DOHH2 (cell line): ENCODE results near the gene LBH.

Experiments
- H3F3A ChIP-seq: fragments of 200-600 bp; sonication (generic), shearing (Covaris generic); 2 replicates; pipeline ENCODE4 v1.6.0; 2016; ENCODE audit warnings: antibody characterized with exemption, mild to moderate bottlenecking; ENCODE audit not compliant: control insufficient read depth, insufficient read depth
- H3K27ac ChIP-seq: fragments of 200-600 bp; sonication (generic); 2 replicates; pipeline ENCODE4 v1.5.1; 2014; ENCODE audit warnings: low read depth, mild to moderate bottlenecking, low read length, moderate library complexity
- H3K27me3 ChIP-seq: fragments of 200-600 bp; sonication (generic); 2 replicates; pipeline ENCODE4 v1.6.1; 2014; ENCODE audit warnings: mild to moderate bottlenecking, low read length, mixed read lengths; ENCODE audit not compliant: control insufficient read depth
- H3K36me3 ChIP-seq: fragments of 200-600 bp; sonication (generic); 2 replicates; pipeline ENCODE4 v1.6.1; 2014; ENCODE audit warnings: mild to moderate bottlenecking, low read length, moderate library complexity, mixed read lengths; ENCODE audit not compliant: control insufficient read depth
- H3K4me1 ChIP-seq: fragments of 200-600 bp; sonication (generic); 2 replicates; pipeline ENCODE4 v1.6.1; 2014; ENCODE audit warnings: mild to moderate bottlenecking, low read length, mixed read lengths; ENCODE audit not compliant: control insufficient read depth
- H3K4me2 ChIP-seq: fragments of 200-600 bp; sonication (generic); 2 replicates; pipeline ENCODE4 v1.6.0; 2014; ENCODE audit warnings: mild to moderate bottlenecking, low read length, moderate library complexity
- H3K4me3 ChIP-seq: fragments of 200-600 bp; sonication (generic); 2 replicates; pipeline ENCODE4 v1.5.1; 2014; ENCODE audit warnings: mild to moderate bottlenecking, low read length, mixed read lengths
- H3K79me2 ChIP-seq: fragments of 200-600 bp; sonication (generic); 2 replicates; pipeline ENCODE4 v1.6.1; 2014; ENCODE audit warnings: mild to moderate bottlenecking, low read length, mixed read lengths; ENCODE audit not compliant: control insufficient read depth
- H3K9me2 ChIP-seq: fragments of 200-600 bp; sonication (generic); replicated peaks from 2 replicates; pipeline ENCODE4 v1.6.1; 2014; ENCODE audit warnings: mild to moderate bottlenecking, low read length, mixed read lengths; ENCODE audit not compliant: control insufficient read depth
- H3K9me3 ChIP-seq: fragments of 200-600 bp; sonication (generic); 2 replicates; pipeline ENCODE4 v1.6.1; 2014; ENCODE audit warnings: antibody characterized with exemption, low read length, mixed read lengths; ENCODE audit not compliant: control insufficient read depth, insufficient read depth
- H4K20me1 ChIP-seq: fragments of 200-600 bp; sonication (generic); 2 replicates; pipeline ENCODE4 v1.6.0; 2014; ENCODE audit warnings: low read depth, mild to moderate bottlenecking, antibody characterized with exemption, low read length, moderate library complexity; ENCODE audit not compliant: control insufficient read depth, insufficient read depth
- CTCF ChIP-seq: fragments of 200-600 bp; sonication (generic); IDR thresholded peaks from one replicate; pipeline ENCODE4 v1.5.1; 2014; ENCODE audit warnings: antibody characterized with exemption, mild to moderate bottlenecking, low read depth, low read length; ENCODE audit not compliant: poor library complexity, severe bottlenecking
- EZH2phosphoT487 ChIP-seq: fragments of 200-600 bp; sonication (generic); IDR thresholded peaks from 2 replicates; pipeline ENCODE4 v1.6.1; 2017; ENCODE audit warnings: borderline replicate concordance, mild to moderate bottlenecking, antibody characterized with exemption, low read length, moderate library complexity, mixed read lengths

LBH gene

GRCh38 chr2:30236591-30237238 lies 5.4 kb downstream of the LBH start:
- Histone ChIP-seq H3K27me3 (peaks cover 12% of the 10 kb centered on the region), H3K36me3 (peaks cover 9% of the 10 kb centered on the region), H4K20me1 (peaks cover 3% of the 10 kb centered on the region; the same call in 1 of the 2 replicates), H3K4me3 (no peak overlapping the region), H3K4me2 (no peak overlapping the region), H3K9me3 (no peaks in the 10 kb centered on the region), H3K27ac (no peak overlapping the region), H3F3A (no peaks in the 10 kb centered on the region), H3K9me2 (no peaks in the 10 kb centered on the region), H3K4me1 (peaks cover 24% of the 10 kb centered on the region), H3K79me2 (peaks cover 8% of the 10 kb centered on the region)
- TF ChIP-seq CTCF (no peak), EZH2phosphoT487 (no peak)

DNA sequence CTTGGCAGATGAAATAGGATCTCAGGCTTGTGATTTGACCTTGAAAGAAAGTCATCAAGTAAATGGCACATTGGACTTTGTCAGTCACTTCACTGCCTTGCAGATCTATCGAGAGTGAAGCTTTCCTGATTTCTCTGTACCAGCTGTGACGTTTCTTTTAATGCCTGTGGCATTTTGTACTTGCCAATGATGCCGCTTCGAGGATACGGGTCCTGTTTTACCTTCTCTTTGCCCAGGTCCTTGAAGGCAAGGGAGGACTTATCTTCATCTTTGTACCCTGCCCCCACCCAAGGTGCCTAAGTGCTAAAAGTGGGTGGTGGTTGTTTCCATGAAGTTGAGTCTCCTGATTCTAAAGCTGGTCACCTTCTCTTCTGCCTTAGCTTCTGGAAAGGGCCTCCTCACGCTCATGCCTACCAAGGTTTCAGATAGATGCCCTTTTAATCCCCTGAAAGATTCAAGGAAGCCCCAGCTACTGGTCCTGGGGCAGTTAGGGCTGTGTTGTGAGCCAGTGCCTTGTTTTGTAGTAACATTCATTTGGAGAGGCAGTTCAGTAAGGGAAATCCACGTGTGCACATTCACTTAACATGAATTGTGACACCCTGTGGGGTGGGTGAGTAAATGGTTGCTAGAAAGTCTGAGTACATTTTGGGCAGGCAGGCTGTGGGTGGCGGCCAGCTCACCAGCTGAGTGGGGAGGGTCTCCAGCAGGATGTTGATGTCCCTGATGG lies 6.1 kb downstream of the LBH start:
- Histone ChIP-seq H3K4me2 (no peak overlapping the region), H3K36me3 (peaks cover 9% of the 10 kb centered on the region), H3K9me2 (no peaks in the 10 kb centered on the region), H3K27ac (no peak overlapping the region), H3K4me1 (peaks cover 24% of the 10 kb centered on the region), H3K9me3 (no peaks in the 10 kb centered on the region), H4K20me1 (peaks cover 3% of the 10 kb centered on the region; the same call in 1 of the 2 replicates), H3K79me2 (peaks cover 8% of the 10 kb centered on the region), H3F3A (no peaks in the 10 kb centered on the region), H3K4me3 (no peak overlapping the region), H3K27me3 (peaks cover 12% of the 10 kb centered on the region)
- TF ChIP-seq CTCF (no peak), EZH2phosphoT487 (no peak)

DNA sequence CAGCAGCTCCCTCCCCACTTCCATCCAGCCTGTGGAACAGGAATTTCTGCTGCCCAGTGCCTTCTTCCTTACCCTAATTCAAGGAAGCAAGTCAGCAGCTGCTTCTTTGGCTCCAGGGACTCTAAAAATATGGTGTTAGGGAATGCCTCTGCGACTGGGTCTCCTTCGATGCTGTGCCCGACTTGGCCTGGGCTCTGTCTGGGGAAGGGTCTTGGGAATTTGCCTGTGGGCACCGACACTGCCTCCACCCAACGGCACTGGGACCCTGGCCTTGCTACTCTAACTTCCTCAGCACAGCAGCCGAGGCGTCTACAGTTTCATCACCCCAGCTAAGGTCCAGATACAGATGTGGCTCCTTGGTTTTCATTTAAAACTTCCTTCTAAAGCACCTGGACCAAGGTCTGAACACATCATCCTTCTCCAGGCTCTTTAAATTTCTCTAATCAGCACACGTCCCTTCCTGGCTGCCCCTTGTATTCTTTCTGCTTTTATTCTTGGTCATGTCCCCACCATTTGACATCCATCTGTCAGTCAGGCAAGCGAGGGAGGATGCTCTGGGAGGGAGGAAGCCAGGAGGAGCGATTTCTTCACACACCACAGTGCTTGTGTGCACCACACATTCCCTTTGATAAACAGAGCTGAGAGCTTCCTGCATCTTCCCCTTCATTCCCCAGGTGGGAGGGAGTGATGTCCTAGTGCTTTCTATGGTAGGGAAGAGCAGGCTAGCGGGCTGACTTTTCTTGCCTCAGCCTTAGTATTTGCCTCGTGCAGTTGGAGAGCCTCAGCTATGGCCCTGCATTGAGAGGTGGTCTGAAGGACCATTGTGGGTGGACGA lies 6.8 kb downstream of the LBH start:
- H3F3A ChIP-seq: no peaks in the 10 kb centered on the region
- peaks cover 6% of the 10 kb centered on the region for H3K79me2 ChIP-seq
- peaks cover 19% of the 10 kb centered on the region for H3K4me1 ChIP-seq
- H3K4me3 ChIP-seq: no peak overlapping the region
- no peak for TF ChIP-seq CTCF
- TF ChIP-seq EZH2phosphoT487: no peak
- peaks cover 3% of the 10 kb centered on the region; the same call in 1 of the 2 replicates for H4K20me1 ChIP-seq
- peaks cover 9% of the 10 kb centered on the region for H3K36me3 ChIP-seq
- H3K9me2 ChIP-seq: no peaks in the 10 kb centered on the region
- H3K27ac ChIP-seq: no peak overlapping the region
- H3K27me3 ChIP-seq: peaks cover 8% of the 10 kb centered on the region
- H3K9me3 ChIP-seq: no peaks in the 10 kb centered on the region
- H3K4me2 ChIP-seq: no peak overlapping the region
